Endodermal cell (in vitro differentiated cells): ENCODE measurements around the gene AKAP7. TPM values are rescaled to one million over a fixed set of nuclear protein-coding genes. Genes with fewer than 3 reads are reported as not detected.

Source experiments
- DNase-seq: peaks from one replicate; pipeline ENCODE4 v3.0.0-alpha.2; 2017
- H3K27ac ChIP-seq: 2 replicates; pipeline ENCODE4 v1.5.1; 2013; ENCODE audit warnings: mild to moderate bottlenecking, low read depth, low read length, moderate library complexity
- H3K27me3 ChIP-seq: 2 replicates; pipeline ENCODE4 v1.6.1; 2013; ENCODE audit warnings: mild to moderate bottlenecking, low read length, moderate library complexity; ENCODE audit not compliant: insufficient read depth, control insufficient read depth, poor library complexity, severe bottlenecking
- H3K36me3 ChIP-seq: 2 replicates; pipeline ENCODE4 v1.7.0; 2013; ENCODE audit warnings: mild to moderate bottlenecking, low read length, moderate library complexity; ENCODE audit not compliant: control insufficient read depth, insufficient read depth
- H3K4me1 ChIP-seq: one replicate; pipeline ENCODE4 v1.7.0; 2013; ENCODE audit warnings: low read length; ENCODE audit not compliant: control insufficient read depth, insufficient read depth
- H3K4me3 ChIP-seq: 2 replicates; pipeline ENCODE4 v1.5.1; 2013; ENCODE audit warnings: mild to moderate bottlenecking, low read length, moderate library complexity
- H3K9ac ChIP-seq: 2 replicates; pipeline ENCODE4 v1.6.1; 2013; ENCODE audit warnings: mild to moderate bottlenecking, low read length, moderate library complexity; ENCODE audit not compliant: poor library complexity, severe bottlenecking; ENCODE audit errors: extremely low read depth
- H3K9me3 ChIP-seq: 2 replicates; pipeline ENCODE4 v1.6.1; 2013; ENCODE audit warnings: mild to moderate bottlenecking, low read length, moderate library complexity; ENCODE audit not compliant: control insufficient read depth
- H3K27ac Mint-ChIP-seq: 2 replicates; pipeline ENCODE4 v1.8.0; 2020; ENCODE audit warnings: mixed read lengths
- H3K27me3 Mint-ChIP-seq: 2 replicates; pipeline ENCODE4 v1.8.0; 2021; ENCODE audit warnings: mild to moderate bottlenecking, mixed read lengths; ENCODE audit not compliant: insufficient read depth
- H3K36me3 Mint-ChIP-seq: 2 replicates; pipeline ENCODE4 v1.8.0; 2020; ENCODE audit warnings: low read depth, mixed read lengths
- H3K4me1 Mint-ChIP-seq: 2 replicates; pipeline ENCODE4 v1.8.0; 2020; ENCODE audit warnings: mixed read lengths
- H3K4me3 Mint-ChIP-seq: 2 replicates; pipeline ENCODE4 v1.8.0; 2020; ENCODE audit warnings: mild to moderate bottlenecking, moderate library complexity, mixed read lengths
- H3K9me3 Mint-ChIP-seq: 2 replicates; pipeline ENCODE4 v1.8.0; 2020; ENCODE audit warnings: mild to moderate bottlenecking, mixed read lengths
- CTCF ChIP-seq: fragments of 200-600 bp; sonication (generic); conservative IDR thresholded peaks from 2 replicates; pipeline ENCODE4 v1.5.0; 2021; ENCODE audit warnings: antibody characterized with exemption, mild to moderate bottlenecking
- WGBS, 2 experiments: methylation state at CpG; one replicate each; pipeline versions ENCODE4 v1.1.5 to v1.1.7; 2013; ENCODE audit warnings: missing lambda C conversion rate in 2 of 2, mixed read lengths in 1 of 2; ENCODE audit not compliant: insufficient coverage in 1 of 2, insufficient read length in 1 of 2; 5-methylcytosine and 5-hydroxymethylcytosine counted together
- total RNA-seq, 2 donors: library from RNA; stranded (reverse); fragmentation: NEBNext Ultra II Directional in 1 of 2; extraction: Animal tissue kit (Norgen Biotek cat#: 25700) in 1 of 2; gene quantifications; 2 replicates in 1 of 2; 3 replicates in 1 of 2; pipeline ENCODE4 v1.2.1, GENCODE V29; 2021

Gene AKAP7
- total RNA-seq, 2 donors from 2014 or later: 6.2 to 6.7 TPM

- no peak for DNase-seq
- Mint-ChIP-seq H3K27ac (no peak overlapping the region), H3K4me3 (no peak overlapping the region), H3K36me3 (no peaks in the 10 kb centered on the region), H3K4me1 (peaks cover 28% of the 10 kb centered on the region), H3K27me3 (no peaks in the 10 kb centered on the region), H3K9me3 (no peaks in the 10 kb centered on the region)
- H3K4me3 ChIP-seq: no peak overlapping the region
- no peak for TF ChIP-seq CTCF
- H3K9me3 ChIP-seq: no peaks in the 10 kb centered on the region
- no peak overlapping the region for H3K27ac ChIP-seq
- H3K4me1 ChIP-seq: peaks cover 7% of the 10 kb centered on the region
- no peaks in the 10 kb centered on the region for H3K27me3 ChIP-seq
- whole genome bisulfite sequencing, 2 experiments: 94 to 98% methylated on average over 2 of the region's 2 CpGs
- no peaks in the 10 kb centered on the region for H3K36me3 ChIP-seq
- H3K9ac ChIP-seq: no peak overlapping the region
These were observed 152.9 kb downstream of the AKAP7 start for GRCh38 chr6:131288214-131288613.

GRCh38 chr6:131290955-131291354 lies 155.7 kb downstream of the AKAP7 start:
- no peaks in the 10 kb centered on the region for H3K9me3 Mint-ChIP-seq
- peaks cover 37% of the 10 kb centered on the region for H3K4me1 Mint-ChIP-seq
- no peak for DNase-seq
- peaks cover 10% of the 10 kb centered on the region for H3K27me3 Mint-ChIP-seq
- no peak overlapping the region for H3K4me3 ChIP-seq
- no peak overlapping the region for H3K27ac Mint-ChIP-seq
- H3K9me3 ChIP-seq: no peaks in the 10 kb centered on the region
- H3K36me3 Mint-ChIP-seq: no peaks in the 10 kb centered on the region
- H3K4me3 Mint-ChIP-seq: no peak overlapping the region
- 94 to 100% methylated on average over 3 of the region's 4 CpGs for WGBS, 2 experiments
- no peak overlapping the region for H3K9ac ChIP-seq
- no peaks in the 10 kb centered on the region for H3K27me3 ChIP-seq
- H3K36me3 ChIP-seq: no peaks in the 10 kb centered on the region
- H3K4me1 ChIP-seq: peaks cover 11% of the 10 kb centered on the region
- no peak for TF ChIP-seq CTCF
- no peak overlapping the region for H3K27ac ChIP-seq

- H3K9ac ChIP-seq: no peak overlapping the region
- peaks cover 11% of the 10 kb centered on the region for H3K4me1 ChIP-seq
- DNase-seq: no peak
- Mint-ChIP-seq H3K36me3 (no peaks in the 10 kb centered on the region), H3K9me3 (no peaks in the 10 kb centered on the region), H3K27me3 (peaks cover 19% of the 10 kb centered on the region), H3K4me3 (no peak overlapping the region), H3K27ac (no peak overlapping the region), H3K4me1 (peaks cover 50% of the 10 kb centered on the region)
- no peak overlapping the region for H3K4me3 ChIP-seq
- no peaks in the 10 kb centered on the region for H3K9me3 ChIP-seq
- 40 to 61% methylated on average over 1 to 2 of the region's 2 CpGs for WGBS, 2 experiments
- no peaks in the 10 kb centered on the region for H3K27me3 ChIP-seq
- H3K36me3 ChIP-seq: no peaks in the 10 kb centered on the region
- H3K27ac ChIP-seq: no peak overlapping the region
- no peak for TF ChIP-seq CTCF
These were observed 157.1 kb downstream of the AKAP7 start for GRCh38 chr6:131292145-131292938.
